GM23248 (cell line): ENCODE measurements around the gene ADAMTS7. TPM values are rescaled to one million over a fixed set of nuclear protein-coding genes. Genes with fewer than 3 reads are reported as not detected.

Source experiments
- DNase-seq: peaks from one replicate; pipeline ENCODE4 v3.0.0-alpha.2; 2015
- H2AFZ ChIP-seq: fragments of 200-600 bp; sonication (generic); 2 replicates; pipeline ENCODE4 v1.6.1; 2016; ENCODE audit warnings: antibody characterized with exemption
- H3F3A ChIP-seq: fragments of 200-600 bp; sonication (generic); 2 replicates; pipeline ENCODE4 v1.6.1; 2016; ENCODE audit warnings: mild to moderate bottlenecking, antibody characterized with exemption, mixed run types; ENCODE audit not compliant: insufficient read depth
- H3K27ac ChIP-seq: fragments of 200-600 bp; sonication (generic); 2 replicates; pipeline ENCODE4 v1.5.1; 2016; ENCODE audit warnings: mild to moderate bottlenecking
- H3K27me3 ChIP-seq: fragments of 200-600 bp; sonication (generic); replicated peaks from 2 replicates; pipeline ENCODE4 v1.6.1; 2016; ENCODE audit warnings: mild to moderate bottlenecking; ENCODE audit not compliant: insufficient read depth
- H3K36me3 ChIP-seq: fragments of 200-600 bp; sonication (generic); 2 replicates; pipeline ENCODE4 v1.6.1; 2016; ENCODE audit warnings: low read depth, mild to moderate bottlenecking
- H3K4me1 ChIP-seq: fragments of 200-600 bp; sonication (generic); 2 replicates; pipeline ENCODE4 v1.6.1; 2016; ENCODE audit warnings: mild to moderate bottlenecking; ENCODE audit not compliant: insufficient read depth
- H3K4me2 ChIP-seq: fragments of 200-600 bp; sonication (generic); one replicate; pipeline ENCODE4 v1.6.1; 2016; ENCODE audit warnings: mild to moderate bottlenecking; ENCODE audit not compliant: unreplicated experiment
- H3K4me3 ChIP-seq: fragments of 200-600 bp; sonication (generic); 2 replicates; pipeline ENCODE4 v1.5.1; 2016; ENCODE audit warnings: mild to moderate bottlenecking
- H3K79me2 ChIP-seq: fragments of 200-600 bp; sonication (generic); 2 replicates; pipeline ENCODE4 v1.6.1; 2016; ENCODE audit warnings: mild to moderate bottlenecking; ENCODE audit not compliant: insufficient read depth
- H3K9ac ChIP-seq: fragments of 200-600 bp; sonication (generic); 2 replicates; pipeline ENCODE4 v1.6.1; 2016; ENCODE audit warnings: mild to moderate bottlenecking
- H3K9me2 ChIP-seq: fragments of 200-600 bp; sonication (generic); 2 replicates; pipeline ENCODE4 v1.6.1; 2016; ENCODE audit warnings: mixed run types, mild to moderate bottlenecking, moderate library complexity; ENCODE audit not compliant: insufficient read depth
- H3K9me3 ChIP-seq: fragments of 200-600 bp; sonication (generic); one replicate; pipeline ENCODE4 v1.6.1; 2017; ENCODE audit warnings: low read depth
- H4K20me1 ChIP-seq: fragments of 200-600 bp; sonication (generic); 2 replicates; pipeline ENCODE4 v1.6.0; 2016; ENCODE audit not compliant: insufficient read depth
- EZH2 ChIP-seq: fragments of 200-600 bp; sonication (generic); IDR thresholded peaks from 2 replicates; pipeline ENCODE4 v1.6.1; 2018; ENCODE audit warnings: antibody characterized with exemption, mild to moderate bottlenecking; ENCODE audit not compliant: insufficient read depth, poor library complexity, severe bottlenecking
- EZH2phosphoT487 ChIP-seq: fragments of 200-600 bp; sonication (generic); IDR thresholded peaks from 2 replicates; pipeline ENCODE4 v1.6.1; 2018; ENCODE audit warnings: antibody characterized with exemption, moderate library complexity, mild to moderate bottlenecking, low read depth; ENCODE audit not compliant: insufficient read depth
- WGBS, 2 experiments: methylation state at CpG; one replicate each; pipeline ENCODE4 v1.1.6; 2015 to 2017; ENCODE audit warnings: low lambda C conversion rate in 2 of 2, low coverage in 1 of 2; ENCODE audit errors: missing lambda C conversion rate in 2 of 2; 5-methylcytosine and 5-hydroxymethylcytosine counted together
- in situ Hi-C: fragments of 300-500 bp; cut with MboI; formaldehyde crosslinking; loops from 2 replicates; pipeline ENCODE4 v1.15.0; 2020
- polyA plus RNA-seq: library from polyadenylated mRNA; unstranded; fragments of >200 nt; fragmentation: Nextera tagmentation; extraction: Ambion mirVana; gene quantifications from 2 replicates; pipeline ENCODE4 v1.2.1, GENCODE V29; 2016
- total RNA-seq: library from RNA; depleted of rRNA; stranded (reverse); fragments of >200 nt; shearing (Covaris generic); gene quantifications from 2 replicates; pipeline ENCODE4 v1.2.3, GENCODE V29; 2014

ADAMTS7 gene
- total and polyA plus RNA-seq, 2 experiments from 2014 or later = 0.89 to 2.4 TPM

DNA sequence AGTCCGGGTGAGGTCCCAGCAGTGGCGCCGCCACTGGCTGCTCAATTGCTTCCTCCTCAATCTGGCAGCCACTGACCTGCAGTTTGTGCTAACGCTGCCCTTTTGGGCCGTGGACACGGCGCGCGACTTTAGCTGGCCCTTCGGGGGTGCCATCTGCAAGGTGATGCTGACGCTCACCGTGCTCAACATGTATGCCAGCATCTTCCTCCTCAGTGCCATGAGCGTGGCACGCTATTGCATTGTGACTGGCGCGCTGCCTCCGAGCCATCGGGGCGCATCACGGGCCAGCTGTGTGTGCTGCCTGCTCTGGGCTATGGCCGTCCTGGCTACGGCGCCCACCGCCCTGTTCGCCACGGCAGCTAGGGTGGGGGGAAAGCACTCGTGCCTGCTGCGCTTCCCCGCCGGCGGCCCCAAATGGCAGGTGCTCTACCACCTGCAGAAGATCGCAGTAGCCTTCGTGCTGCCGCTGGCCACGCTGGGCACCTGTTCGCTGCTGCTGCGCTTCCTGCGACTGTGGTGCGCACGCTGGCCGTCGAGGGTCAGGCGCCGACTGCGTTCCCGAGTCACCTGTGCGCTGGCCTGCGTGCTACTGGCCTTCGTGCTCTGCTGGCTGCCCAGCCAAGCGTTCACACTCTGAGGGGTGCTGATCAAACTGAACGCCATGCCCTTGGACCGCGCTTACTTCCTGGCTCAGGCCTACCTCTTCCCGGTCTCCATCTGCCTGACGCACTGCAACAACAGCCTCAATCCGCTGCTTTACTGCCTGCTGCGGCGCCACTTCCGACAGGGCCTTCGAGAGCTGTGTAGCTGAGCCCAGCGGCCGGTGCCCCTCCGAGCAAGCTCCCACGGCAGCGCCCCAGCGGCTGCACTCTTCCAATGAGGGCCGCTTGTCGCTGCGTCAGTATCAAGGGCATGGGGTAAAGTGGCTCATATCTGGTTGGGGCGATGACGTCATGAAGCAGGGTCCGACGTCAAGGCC lies 20.3 kb upstream of the ADAMTS7 start:
- in situ Hi-C loops = no loop called here
- Histone ChIP-seq H3K36me3 (no peaks in the 10 kb centered on the region), H4K20me1 (no peaks in the 10 kb centered on the region), H2AFZ (peak overlapping the region; percentile 58), H3K4me3 (no peak overlapping the region), H3K9ac (no peak overlapping the region), H3F3A (no peaks in the 10 kb centered on the region), H3K4me2 (no peak overlapping the region), H3K4me1 (no peaks in the 10 kb centered on the region), H3K27me3 (peaks cover 22% of the 10 kb centered on the region; the same call in 1 of the 2 replicates), H3K9me2 (no peaks in the 10 kb centered on the region), H3K27ac (no peak overlapping the region), H3K79me2 (no peaks in the 10 kb centered on the region), H3K9me3 (no peaks in the 10 kb centered on the region)
- TF ChIP-seq EZH2 = no peak
- no peak for TF ChIP-seq EZH2phosphoT487
- no peak for DNase-seq
- WGBS, 2 experiments = 66 to 68% methylated on average over 69 to 73 of the region's 73 CpGs

DNA sequence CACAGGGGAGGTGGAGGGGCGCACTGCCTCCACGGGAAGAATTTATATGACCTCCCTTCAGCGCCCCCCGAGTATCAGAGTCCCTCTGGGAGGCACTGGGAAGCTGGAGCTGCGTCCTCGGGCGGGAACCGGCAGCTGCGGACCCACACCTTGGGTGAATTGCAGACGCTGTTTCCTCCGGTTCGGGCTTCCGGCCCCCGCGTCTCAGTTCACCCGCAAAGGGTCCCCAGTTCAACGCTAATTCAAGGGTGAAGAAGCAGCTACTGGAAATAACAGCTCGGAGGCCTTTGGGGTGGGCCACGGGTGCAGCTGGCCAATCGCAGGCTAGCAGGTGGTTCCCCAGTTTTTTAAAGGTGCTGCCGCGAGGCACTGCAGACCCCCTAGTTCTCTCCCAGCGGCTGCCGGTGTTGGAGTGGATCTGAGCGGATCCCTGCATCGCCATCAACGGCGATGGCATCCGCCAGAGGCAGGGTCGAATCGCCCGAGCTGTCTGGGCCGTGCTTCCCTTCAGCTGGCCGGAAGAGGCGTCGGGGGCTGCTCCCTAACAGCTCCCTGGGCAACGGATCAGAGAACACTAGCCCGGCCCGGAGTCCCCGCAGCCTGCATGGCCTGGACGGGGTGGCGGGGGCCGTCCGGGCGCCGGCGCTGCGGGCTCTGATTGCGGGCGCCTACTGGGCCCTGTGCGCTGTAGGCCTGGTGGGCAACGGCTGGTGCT lies 19.4 kb upstream of the ADAMTS7 start:
- no peak overlapping the region for H3K27ac ChIP-seq
- TF ChIP-seq EZH2phosphoT487 (no peak), EZH2 (no peak)

DNA sequence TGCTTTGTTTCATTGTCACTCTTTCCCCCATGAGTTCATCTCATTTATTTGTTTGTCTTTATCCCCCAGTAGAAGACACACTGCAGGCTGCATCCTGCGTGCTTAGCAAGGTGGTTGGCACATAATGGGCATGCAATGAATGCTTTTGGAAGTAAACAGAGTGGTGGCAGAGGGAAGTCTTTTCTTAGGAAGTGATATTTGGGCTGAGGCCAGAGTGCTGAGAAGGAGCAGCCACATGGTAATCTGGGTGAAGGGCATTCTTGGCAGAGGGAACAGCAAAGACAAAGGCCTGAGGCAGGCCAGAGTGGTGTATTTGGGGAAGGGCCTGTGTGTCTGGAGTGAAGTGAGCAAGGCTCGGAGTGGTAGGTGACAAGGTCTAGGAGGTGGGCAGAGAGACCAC lies 17.7 kb upstream of the ADAMTS7 start:
- TF ChIP-seq EZH2phosphoT487 = no peak
- no peak for TF ChIP-seq EZH2
- Histone ChIP-seq H3K9me3 (no peaks in the 10 kb centered on the region), H3K9me2 (no peaks in the 10 kb centered on the region), H4K20me1 (no peaks in the 10 kb centered on the region), H3K9ac (no peak overlapping the region), H3K4me2 (no peak overlapping the region), H3K4me3 (no peak overlapping the region), H2AFZ (no peak overlapping the region), H3K4me1 (no peaks in the 10 kb centered on the region), H3K27ac (no peak overlapping the region), H3K27me3 (peaks cover 16% of the 10 kb centered on the region; the same call in 1 of the 2 replicates), H3F3A (no peaks in the 10 kb centered on the region), H3K36me3 (no peaks in the 10 kb centered on the region), H3K79me2 (no peaks in the 10 kb centered on the region)
- DNase-seq = no peak
- in situ Hi-C loops = no loop called here
- WGBS, 2 experiments = 80 to 91% methylated on average over 2 of the region's 2 CpGs

More for the DNA sequence above, 19.4 kb upstream of the ADAMTS7 start:
- peaks cover 21% of the 10 kb centered on the region; the same call in 1 of the 2 replicates for H3K27me3 ChIP-seq
- no peak overlapping the region for H3K4me3 ChIP-seq
- peak; percentile 20 for DNase-seq
- WGBS, 2 experiments = 31 to 32% methylated on average over 49 to 51 of the region's 52 CpGs
- no peaks in the 10 kb centered on the region for H3F3A ChIP-seq
- H4K20me1 ChIP-seq = no peaks in the 10 kb centered on the region
- in situ Hi-C loops = no loop called here
- H3K4me1 ChIP-seq = no peaks in the 10 kb centered on the region
- H3K36me3 ChIP-seq = no peaks in the 10 kb centered on the region
- no peak overlapping the region for H3K9ac ChIP-seq
- no peaks in the 10 kb centered on the region for H3K9me2 ChIP-seq
- H2AFZ ChIP-seq = peak overlapping the region; percentile 58
- H3K9me3 ChIP-seq = no peaks in the 10 kb centered on the region
- no peak overlapping the region for H3K4me2 ChIP-seq
- H3K79me2 ChIP-seq = no peaks in the 10 kb centered on the region

DNA sequence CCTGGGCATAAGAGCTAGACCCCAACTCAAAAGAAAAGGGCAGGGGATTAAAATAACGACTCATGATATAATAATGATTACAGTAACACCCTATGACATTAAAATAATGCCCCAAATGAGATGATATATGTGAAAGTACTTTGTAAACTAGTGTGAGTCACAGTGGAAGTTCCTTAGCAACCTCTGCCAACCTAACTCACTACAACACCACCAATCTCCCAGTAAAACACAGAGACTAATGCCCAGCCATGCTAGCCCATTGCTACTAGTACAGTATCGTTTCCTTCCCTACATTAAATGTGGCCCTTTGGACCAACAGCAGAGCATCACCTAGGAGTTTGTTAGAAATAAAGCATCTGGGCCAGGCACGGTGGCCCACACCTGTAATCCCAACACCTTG lies 11.2 kb upstream of the ADAMTS7 start:
- Histone ChIP-seq H4K20me1 (no peaks in the 10 kb centered on the region), H2AFZ (no peak overlapping the region), H3K9me2 (no peaks in the 10 kb centered on the region), H3F3A (no peaks in the 10 kb centered on the region), H3K36me3 (no peaks in the 10 kb centered on the region), H3K9me3 (no peaks in the 10 kb centered on the region), H3K27ac (no peak overlapping the region), H3K9ac (no peak overlapping the region), H3K79me2 (no peaks in the 10 kb centered on the region), H3K4me3 (no peak overlapping the region), H3K4me2 (no peak overlapping the region), H3K27me3 (no peaks in the 10 kb centered on the region), H3K4me1 (no peaks in the 10 kb centered on the region)
- in situ Hi-C loops = no loop called here
- peak; percentile 57 for DNase-seq
- WGBS, 2 experiments = 40% methylated on average over 3 of the region's 3 CpGs
- no peak for TF ChIP-seq EZH2
- no peak for TF ChIP-seq EZH2phosphoT487
